Smooth muscle cell (in vitro differentiated cells): Measurements from ENCODE around the gene ACY1. TPM values are rescaled to one million over a fixed set of nuclear protein-coding genes. Genes with fewer than 3 reads are reported as not detected.

Experiments used
- DNase-seq: peaks from one replicate; lab custom pipeline; 2025; ENCODE audit not compliant: unreplicated experiment; lab: John Stamatoyannopoulos, UW
- H2AFZ ChIP-seq: fragments of 200-600 bp; sonication (generic); 2 replicates; pipeline ENCODE4 v1.6.0; 2016; ENCODE audit warnings: antibody characterized with exemption, low read depth, mild to moderate bottlenecking
- H3F3A ChIP-seq: fragments of 200-600 bp; sonication (generic); 2 replicates; pipeline ENCODE4 v1.6.0; 2017; ENCODE audit warnings: antibody characterized with exemption, low read depth
- H3K27ac ChIP-seq: fragments of 200-600 bp; sonication (generic); 2 replicates; pipeline ENCODE4 v1.5.1; 2016; ENCODE audit warnings: low read depth, mild to moderate bottlenecking
- H3K27me3 ChIP-seq: fragments of 200-600 bp; sonication (generic); 2 replicates; pipeline ENCODE4 v1.6.1; 2016; ENCODE audit warnings: low read depth, mild to moderate bottlenecking
- H3K36me3 ChIP-seq: fragments of 200-600 bp; sonication (generic); 2 replicates; pipeline ENCODE4 v1.5.1; 2016; ENCODE audit warnings: low read depth
- H3K4me1 ChIP-seq: fragments of 200-600 bp; sonication (generic); 2 replicates; pipeline ENCODE4 v1.5.1; 2016; ENCODE audit warnings: low read depth
- H3K4me2 ChIP-seq: fragments of 200-600 bp; sonication (generic); 2 replicates; pipeline ENCODE4 v1.6.0; 2016; ENCODE audit warnings: mild to moderate bottlenecking
- H3K4me3 ChIP-seq: fragments of 200-600 bp; sonication (generic); 2 replicates; pipeline ENCODE4 v1.5.1; 2016; ENCODE audit warnings: mild to moderate bottlenecking
- H3K79me2 ChIP-seq: fragments of 200-600 bp; sonication (generic); 2 replicates; pipeline ENCODE4 v1.6.0; 2016; ENCODE audit warnings: low read depth, mild to moderate bottlenecking
- H3K9ac ChIP-seq: fragments of 200-600 bp; sonication (generic); 2 replicates; pipeline ENCODE4 v1.6.0; 2016; ENCODE audit warnings: low read depth
- H3K9me3 ChIP-seq: fragments of 200-600 bp; sonication (generic); replicated peaks from 2 replicates; pipeline ENCODE4 v1.5.1; 2016; ENCODE audit warnings: low read depth
- H4K20me1 ChIP-seq: fragments of 200-600 bp; sonication (generic); 2 replicates; pipeline ENCODE4 v1.6.0; 2016; ENCODE audit warnings: low read depth
- WGBS: methylation state at CpG from one replicate; pipeline ENCODE4 v1.1.7; 2016; ENCODE audit warnings: low lambda C conversion rate; 5-methylcytosine and 5-hydroxymethylcytosine counted together
- polyA plus RNA-seq: library from polyadenylated mRNA; unstranded; fragments of >200 nt; fragmentation: Nextera tagmentation; extraction: Ambion mirVana; gene quantifications from 2 replicates; pipeline ENCODE4 v1.2.1, GENCODE V29; 2016
- total RNA-seq: library from RNA; depleted of rRNA; stranded (reverse); fragments of >200 nt; gene quantifications from 2 replicates; pipeline ENCODE4 v1.2.3, GENCODE V29; 2014
- TF ChIP-seq, protein P1 (sequence below): fragments of 200-600 bp; sonication (generic); IDR thresholded peaks from 2 replicates; pipeline ENCODE4 v1.5.1; 2017; ENCODE audit warnings: borderline replicate concordance, mild to moderate bottlenecking, antibody characterized with exemption; ENCODE audit not compliant: insufficient read depth, poor library complexity, severe bottlenecking

ACY1 gene
- total and polyA plus RNA-seq, 2 experiments from 2014 or later: 33.8 to 39.6 TPM

DNA sequence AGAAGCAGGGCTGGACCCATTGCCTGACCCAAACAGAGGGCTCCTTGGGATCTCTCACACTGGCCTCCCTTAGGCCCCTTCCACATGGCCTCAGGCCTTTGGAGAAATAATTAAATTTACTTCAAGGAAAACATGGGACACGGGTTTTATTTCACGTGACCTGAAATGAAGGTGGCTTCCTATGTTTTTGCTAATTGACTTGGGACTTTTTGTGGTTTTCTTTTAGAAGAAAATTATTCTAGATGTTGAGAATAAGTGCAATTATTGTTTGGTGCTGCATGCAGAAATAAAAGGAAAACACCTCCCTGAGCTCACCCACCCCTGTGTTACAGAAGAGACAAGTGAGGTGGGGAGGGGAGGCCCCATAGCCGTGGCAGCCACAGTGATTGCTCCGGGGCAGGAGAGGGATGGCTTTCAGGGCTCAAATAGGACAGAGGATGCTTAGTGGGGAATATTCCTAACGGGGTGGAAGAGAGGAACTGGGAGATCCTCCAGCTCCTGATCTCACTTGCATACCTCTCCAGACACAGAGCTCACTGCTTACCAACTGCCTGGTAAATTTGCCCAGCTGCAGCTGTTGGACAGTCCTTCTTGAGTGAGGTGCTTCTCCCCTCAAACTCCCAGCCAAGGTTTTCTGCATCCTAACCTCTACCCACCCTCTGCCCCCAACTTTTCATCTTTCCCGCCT is 41.6 kb downstream of the ACY1 start:
- H4K20me1 ChIP-seq: no peaks in the 10 kb centered on the region
- no peak overlapping the region for H3K4me3 ChIP-seq
- H3F3A ChIP-seq: peaks cover 9% of the 10 kb centered on the region
- H3K36me3 ChIP-seq: no peaks in the 10 kb centered on the region
- no peak overlapping the region for H3K9ac ChIP-seq
- no peak overlapping the region for H2AFZ ChIP-seq
- TF ChIP-seq, protein P1, sequence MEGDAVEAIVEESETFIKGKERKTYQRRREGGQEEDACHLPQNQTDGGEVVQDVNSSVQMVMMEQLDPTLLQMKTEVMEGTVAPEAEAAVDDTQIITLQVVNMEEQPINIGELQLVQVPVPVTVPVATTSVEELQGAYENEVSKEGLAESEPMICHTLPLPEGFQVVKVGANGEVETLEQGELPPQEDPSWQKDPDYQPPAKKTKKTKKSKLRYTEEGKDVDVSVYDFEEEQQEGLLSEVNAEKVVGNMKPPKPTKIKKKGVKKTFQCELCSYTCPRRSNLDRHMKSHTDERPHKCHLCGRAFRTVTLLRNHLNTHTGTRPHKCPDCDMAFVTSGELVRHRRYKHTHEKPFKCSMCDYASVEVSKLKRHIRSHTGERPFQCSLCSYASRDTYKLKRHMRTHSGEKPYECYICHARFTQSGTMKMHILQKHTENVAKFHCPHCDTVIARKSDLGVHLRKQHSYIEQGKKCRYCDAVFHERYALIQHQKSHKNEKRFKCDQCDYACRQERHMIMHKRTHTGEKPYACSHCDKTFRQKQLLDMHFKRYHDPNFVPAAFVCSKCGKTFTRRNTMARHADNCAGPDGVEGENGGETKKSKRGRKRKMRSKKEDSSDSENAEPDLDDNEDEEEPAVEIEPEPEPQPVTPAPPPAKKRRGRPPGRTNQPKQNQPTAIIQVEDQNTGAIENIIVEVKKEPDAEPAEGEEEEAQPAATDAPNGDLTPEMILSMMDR: no peak
- no peaks in the 10 kb centered on the region for H3K27me3 ChIP-seq
- 81% methylated on average over 6 of the region's 6 CpGs for WGBS
- peaks cover 9% of the 10 kb centered on the region for H3K4me1 ChIP-seq
- no peaks in the 10 kb centered on the region for H3K9me3 ChIP-seq
- H3K4me2 ChIP-seq: no peak overlapping the region
- DNase-seq: no peak
- no peaks in the 10 kb centered on the region for H3K79me2 ChIP-seq
- no peak overlapping the region for H3K27ac ChIP-seq

DNA sequence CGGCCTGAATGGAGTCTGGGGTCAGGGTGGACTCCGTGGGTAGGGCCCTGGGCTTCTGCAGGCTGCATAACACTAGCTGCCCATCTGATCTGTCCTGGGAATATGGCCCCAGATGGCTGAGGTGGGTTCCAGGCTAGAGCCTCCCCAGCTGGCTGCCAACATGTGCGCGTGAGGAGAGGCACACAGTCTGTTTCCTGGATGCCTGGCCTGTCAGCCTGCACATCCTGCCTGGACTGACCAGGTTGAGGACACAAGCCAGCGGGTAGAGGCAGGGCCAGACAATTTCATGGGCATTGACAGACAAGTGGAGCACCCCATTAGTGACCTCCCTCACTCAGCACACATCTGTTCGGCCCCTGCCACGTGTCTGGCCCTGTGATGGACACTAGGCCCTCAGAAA is 42.1 kb downstream of the ACY1 start:
- no peaks in the 10 kb centered on the region for H3K36me3 ChIP-seq
- H3K4me2 ChIP-seq: no peak overlapping the region
- no peak overlapping the region for H3K9ac ChIP-seq
- no peak overlapping the region for H2AFZ ChIP-seq
- H3K27me3 ChIP-seq: no peaks in the 10 kb centered on the region
- H3K79me2 ChIP-seq: no peaks in the 10 kb centered on the region
- DNase-seq: no peak
- TF ChIP-seq, protein P1: no peak
- H3K9me3 ChIP-seq: no peaks in the 10 kb centered on the region
- no peak overlapping the region for H3K27ac ChIP-seq
- H3K4me3 ChIP-seq: no peak overlapping the region
- peaks cover 9% of the 10 kb centered on the region for H3F3A ChIP-seq
- WGBS: 96% methylated on average over 7 of the region's 7 CpGs
- peaks cover 9% of the 10 kb centered on the region for H3K4me1 ChIP-seq
- no peaks in the 10 kb centered on the region for H4K20me1 ChIP-seq

DNA sequence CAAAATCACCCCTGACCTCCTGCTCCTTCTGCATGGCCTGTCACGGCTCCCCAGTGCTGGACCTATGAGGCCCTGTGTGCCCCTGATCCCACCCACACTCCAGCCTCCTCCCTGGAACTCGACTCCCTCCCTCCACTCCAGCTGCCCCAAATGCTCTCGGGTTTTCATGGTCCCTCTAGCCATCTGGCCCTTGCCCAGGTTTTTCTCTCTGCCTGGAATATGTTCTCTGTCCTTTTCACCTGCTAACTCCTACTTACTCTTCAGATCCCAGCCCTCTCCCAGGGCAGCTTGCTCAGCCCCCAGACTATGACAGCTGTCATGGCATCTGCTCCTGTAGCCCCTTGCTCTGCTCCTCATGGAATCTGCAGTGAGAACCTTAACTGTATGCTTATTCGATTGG is 42.7 kb downstream of the ACY1 start:
- no peak overlapping the region for H3K4me2 ChIP-seq
- no peaks in the 10 kb centered on the region for H3K27me3 ChIP-seq
- no peak overlapping the region for H3K27ac ChIP-seq
- TF ChIP-seq, protein P1: no peak
- no peak overlapping the region for H2AFZ ChIP-seq
- H3K9me3 ChIP-seq: no peaks in the 10 kb centered on the region
- peaks cover 9% of the 10 kb centered on the region for H3F3A ChIP-seq
- no peaks in the 10 kb centered on the region for H4K20me1 ChIP-seq
- H3K4me3 ChIP-seq: no peak overlapping the region
- H3K79me2 ChIP-seq: no peaks in the 10 kb centered on the region
- no peak overlapping the region for H3K9ac ChIP-seq
- no peaks in the 10 kb centered on the region for H3K36me3 ChIP-seq
- DNase-seq: no peak
- WGBS: 63% methylated on average over 4 of the region's 4 CpGs
- peaks cover 9% of the 10 kb centered on the region for H3K4me1 ChIP-seq

DNA sequence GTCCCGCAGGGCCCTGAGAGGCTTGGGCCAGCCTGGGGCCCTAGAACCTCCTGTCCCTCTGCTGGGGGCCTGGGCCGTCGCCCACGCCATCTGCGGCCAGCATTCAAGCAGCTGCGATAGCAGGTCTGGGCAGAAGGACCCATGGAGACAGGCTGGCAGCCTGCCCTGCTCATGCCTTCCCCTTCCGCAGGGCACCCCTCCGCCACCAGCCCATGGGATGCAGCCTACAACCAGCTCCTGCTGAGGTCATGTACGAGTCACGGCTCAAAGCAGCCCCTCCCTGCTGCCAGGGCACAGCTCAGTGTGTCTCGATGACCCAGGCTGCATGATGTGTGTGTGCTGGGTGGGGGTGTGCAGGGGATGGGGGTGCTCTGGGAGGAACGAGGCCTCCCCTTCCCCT is 45.2 kb downstream of the ACY1 start:
- WGBS: 84% methylated on average over 12 of the region's 12 CpGs
- Histone ChIP-seq H3K9me3 (no peaks in the 10 kb centered on the region), H3K27ac (no peak overlapping the region), H3K4me3 (no peak overlapping the region), H2AFZ (no peak overlapping the region), H3K4me1 (no peaks in the 10 kb centered on the region), H3K9ac (no peak overlapping the region), H3K4me2 (no peak overlapping the region), H4K20me1 (no peaks in the 10 kb centered on the region), H3K27me3 (no peaks in the 10 kb centered on the region), H3K36me3 (no peaks in the 10 kb centered on the region), H3F3A (no peaks in the 10 kb centered on the region), H3K79me2 (no peaks in the 10 kb centered on the region)
- TF ChIP-seq, protein P1: no peak
- DNase-seq: no peak
